GM23338 (cell line): ENCODE data around the gene TCERG1. TPM values are rescaled to one million over a fixed set of nuclear protein-coding genes. Genes with fewer than 3 reads are reported as not detected.

ENCODE experiments used
- ATAC-seq: fragments of 200-7000 bp; cut with Tn5 transposase; 3 replicates; pipeline ENCODE4 v1.9.1; 2020
- DNase-seq: peaks from one replicate; pipeline ENCODE4 v3.0.0-alpha.2; 2015; ENCODE audit warnings: low spot score
- H2AFZ ChIP-seq: fragments of 200-600 bp; sonication (generic); 2 replicates; pipeline ENCODE4 v1.8.0; 2016; ENCODE audit warnings: antibody characterized with exemption, mild to moderate bottlenecking, moderate library complexity
- H3F3A ChIP-seq: fragments of 200-600 bp; sonication (generic); replicated peaks from 2 replicates; pipeline ENCODE4 v1.8.0; 2017; ENCODE audit warnings: antibody characterized with exemption, mixed run types, low read depth
- H3K27ac ChIP-seq: fragments of 200-600 bp; sonication (generic); 2 replicates; pipeline ENCODE4 v1.6.1; 2016; ENCODE audit warnings: low read depth
- H3K27me3 ChIP-seq: fragments of 200-600 bp; sonication (generic); 2 replicates; pipeline ENCODE4 v1.8.0; 2016; ENCODE audit warnings: mild to moderate bottlenecking, mixed run types, moderate library complexity; ENCODE audit not compliant: insufficient read depth
- H3K36me3 ChIP-seq: fragments of 200-600 bp; sonication (generic); 2 replicates; pipeline ENCODE4 v1.8.0; 2016; ENCODE audit warnings: mild to moderate bottlenecking; ENCODE audit not compliant: insufficient read depth
- H3K4me1 ChIP-seq: fragments of 200-600 bp; sonication (generic); 2 replicates; pipeline ENCODE4 v1.8.0; 2016; ENCODE audit warnings: mild to moderate bottlenecking, moderate library complexity; ENCODE audit not compliant: insufficient read depth
- H3K4me2 ChIP-seq: fragments of 200-600 bp; sonication (generic); 2 replicates; pipeline ENCODE4 v1.7.1; 2017; ENCODE audit warnings: mixed run types
- H3K4me3 ChIP-seq: fragments of 200-600 bp; sonication (generic); 2 replicates; pipeline ENCODE4 v1.6.1; 2016; ENCODE audit warnings: mixed run types
- H3K79me2 ChIP-seq: fragments of 200-600 bp; sonication (generic); replicated peaks from 2 replicates; pipeline ENCODE4 v1.8.0; 2017; ENCODE audit warnings: mild to moderate bottlenecking; ENCODE audit not compliant: insufficient read depth
- H3K9me2 ChIP-seq: fragments of 200-600 bp; sonication (generic); 2 replicates; pipeline ENCODE4 v1.8.0; 2017; ENCODE audit not compliant: insufficient read depth
- H4K20me1 ChIP-seq: fragments of 200-600 bp; sonication (generic); replicated peaks from 2 replicates; pipeline ENCODE4 v1.8.0; 2017; ENCODE audit warnings: mild to moderate bottlenecking; ENCODE audit not compliant: insufficient read depth
- H3K27ac Mint-ChIP-seq: 2 replicates; pipeline ENCODE4 v1.8.0; 2020; ENCODE audit warnings: inconsistent platforms, mild to moderate bottlenecking, moderate library complexity, mixed read lengths
- H3K27me3 Mint-ChIP-seq: 3 replicates; pipeline ENCODE4 v1.8.0; 2022; ENCODE audit warnings: low read depth, mild to moderate bottlenecking, moderate library complexity, mixed read lengths, inconsistent platforms; ENCODE audit not compliant: insufficient read depth, poor library complexity
- H3K36me3 Mint-ChIP-seq: 3 replicates; pipeline ENCODE4 v1.8.0; 2021; ENCODE audit warnings: low read depth, mild to moderate bottlenecking, inconsistent platforms, moderate library complexity, mixed read lengths
- H3K4me1 Mint-ChIP-seq: 3 replicates; pipeline ENCODE4 v1.8.0; 2020; ENCODE audit warnings: mild to moderate bottlenecking, inconsistent platforms, mixed read lengths
- H3K4me3 Mint-ChIP-seq: 3 replicates; pipeline ENCODE4 v1.8.0; 2021; ENCODE audit warnings: moderate library complexity, mild to moderate bottlenecking, inconsistent platforms, mixed read lengths
- H3K9me3 Mint-ChIP-seq: 3 replicates; pipeline ENCODE4 v1.8.0; 2020; ENCODE audit warnings: moderate library complexity, mild to moderate bottlenecking, inconsistent platforms, mixed read lengths
- CTCF ChIP-seq, 2 experiments: fragments of 200-600 bp in 1 of 2; sonication (generic) in 1 of 2; conservative IDR thresholded peaks; 2 replicates each; pipeline versions ENCODE4 v1.5.1 to v1.6.1; 2016 to 2017; ENCODE audit warnings: antibody characterized with exemption in 2 of 2, low read depth in 2 of 2, mild to moderate bottlenecking in 2 of 2, moderate library complexity in 1 of 2
- EZH2 ChIP-seq: fragments of 200-600 bp; sonication (generic); IDR thresholded peaks from one replicate; pipeline ENCODE4 v1.8.0; 2017; ENCODE audit warnings: antibody characterized with exemption, mild to moderate bottlenecking, low read depth; ENCODE audit not compliant: unreplicated experiment
- EZH2phosphoT487 ChIP-seq: fragments of 200-600 bp; sonication (generic); IDR thresholded peaks from one replicate; pipeline ENCODE4 v1.8.1; 2018; ENCODE audit warnings: antibody characterized with exemption; ENCODE audit not compliant: unreplicated experiment
- JUNB ChIP-seq: IDR thresholded peaks from one replicate; pipeline ENCODE4 v1.6.1; 2016; ENCODE audit warnings: antibody characterized with exemption; ENCODE audit not compliant: unreplicated experiment
- POLR2AphosphoS5 ChIP-seq: IDR thresholded peaks from 2 replicates; pipeline ENCODE4 v1.6.1; 2016; ENCODE audit warnings: antibody characterized with exemption, low read depth
- STAT1 ChIP-seq: IDR thresholded peaks from one replicate; pipeline ENCODE4 v1.6.1; 2016; ENCODE audit warnings: antibody characterized with exemption; ENCODE audit not compliant: unreplicated experiment
- polyA plus RNA-seq: library from polyadenylated mRNA; unstranded; fragments of >200 nt; fragmentation: Nextera tagmentation; extraction: Ambion mirVana; gene quantifications from 2 replicates; pipeline ENCODE4 v1.2.1, GENCODE V29; 2016
- total RNA-seq: library from RNA; depleted of rRNA; stranded (reverse); fragments of >200 nt; shearing (Covaris generic); gene quantifications from 2 replicates; pipeline ENCODE4 v1.2.3, GENCODE V29; 2014
- TF ChIP-seq, protein P1 (sequence below): IDR thresholded peaks from 2 replicates; pipeline ENCODE4 v1.6.1; 2016; ENCODE audit warnings: antibody characterized with exemption

Gene TCERG1
- total and polyA plus RNA-seq, 2 experiments from 2014 or later, result 127 to 178 TPM

- Histone ChIP-seq H3K4me3 (no peak overlapping the region), H4K20me1 (no peaks in the 10 kb centered on the region), H3K4me2 (no peak overlapping the region), H3K4me1 (peaks cover 16% of the 10 kb centered on the region), H3K27me3 (no peaks in the 10 kb centered on the region), H3K79me2 (no peaks in the 10 kb centered on the region), H3F3A (no peaks in the 10 kb centered on the region), H3K9me2 (no peaks in the 10 kb centered on the region), H2AFZ (no peak overlapping the region), H3K27ac (no peak overlapping the region), H3K36me3 (no peaks in the 10 kb centered on the region)
- no peak for ATAC-seq
- H3K4me3 Mint-ChIP-seq, result no peak overlapping the region
- H3K4me1 Mint-ChIP-seq, result peaks cover 12% of the 10 kb centered on the region
- no peak overlapping the region for H3K27ac Mint-ChIP-seq
- TF ChIP-seq JUNB (no peak), STAT1 (no peak), EZH2 (no peak)
- TF ChIP-seq, protein P1, sequence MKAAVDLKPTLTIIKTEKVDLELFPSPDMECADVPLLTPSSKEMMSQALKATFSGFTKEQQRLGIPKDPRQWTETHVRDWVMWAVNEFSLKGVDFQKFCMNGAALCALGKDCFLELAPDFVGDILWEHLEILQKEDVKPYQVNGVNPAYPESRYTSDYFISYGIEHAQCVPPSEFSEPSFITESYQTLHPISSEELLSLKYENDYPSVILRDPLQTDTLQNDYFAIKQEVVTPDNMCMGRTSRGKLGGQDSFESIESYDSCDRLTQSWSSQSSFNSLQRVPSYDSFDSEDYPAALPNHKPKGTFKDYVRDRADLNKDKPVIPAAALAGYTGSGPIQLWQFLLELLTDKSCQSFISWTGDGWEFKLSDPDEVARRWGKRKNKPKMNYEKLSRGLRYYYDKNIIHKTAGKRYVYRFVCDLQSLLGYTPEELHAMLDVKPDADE, result no peak
- H3K27me3 Mint-ChIP-seq, result no peaks in the 10 kb centered on the region
- no peak for DNase-seq
- H3K9me3 Mint-ChIP-seq, result no peaks in the 10 kb centered on the region
- no peaks in the 10 kb centered on the region for H3K36me3 Mint-ChIP-seq
Measured at GRCh38 chr5:146519554-146519953, 72.4 kb downstream of the TCERG1 start.

- H3K4me3 Mint-ChIP-seq, result no peak overlapping the region
- DNase-seq, result no peak
- Histone ChIP-seq H3K27me3 (no peaks in the 10 kb centered on the region), H3K79me2 (no peaks in the 10 kb centered on the region), H3K36me3 (no peaks in the 10 kb centered on the region), H3F3A (no peaks in the 10 kb centered on the region), H3K4me3 (no peak overlapping the region), H3K4me1 (peaks cover 11% of the 10 kb centered on the region), H4K20me1 (no peaks in the 10 kb centered on the region), H3K27ac (no peak overlapping the region), H3K4me2 (no peak overlapping the region), H3K9me2 (no peaks in the 10 kb centered on the region), H2AFZ (no peak overlapping the region)
- no peaks in the 10 kb centered on the region for H3K36me3 Mint-ChIP-seq
- H3K27me3 Mint-ChIP-seq, result no peaks in the 10 kb centered on the region
- no peak overlapping the region for H3K27ac Mint-ChIP-seq
- H3K9me3 Mint-ChIP-seq, result no peaks in the 10 kb centered on the region
- peaks cover 9% of the 10 kb centered on the region for H3K4me1 Mint-ChIP-seq
- no peak for ATAC-seq
- TF ChIP-seq JUNB, result no peak
Measured at GRCh38 chr5:146520731-146521130, 73.6 kb downstream of the TCERG1 start.

GRCh38 chr5:146521403-146522106 lies 74.4 kb downstream of the TCERG1 start:
- no peaks in the 10 kb centered on the region for H3K79me2 ChIP-seq
- no peaks in the 10 kb centered on the region for H3K9me2 ChIP-seq
- H4K20me1 ChIP-seq, result no peaks in the 10 kb centered on the region
- peaks cover 3% of the 10 kb centered on the region; the same call in 1 of the 2 replicates for H3K4me1 ChIP-seq
- H3F3A ChIP-seq, result no peaks in the 10 kb centered on the region
- no peaks in the 10 kb centered on the region for H3K9me3 Mint-ChIP-seq
- no peaks in the 10 kb centered on the region for H3K27me3 Mint-ChIP-seq
- no peaks in the 10 kb centered on the region for H3K36me3 Mint-ChIP-seq
- no peaks in the 10 kb centered on the region for H3K36me3 ChIP-seq
- no peak overlapping the region for H3K4me3 Mint-ChIP-seq
- no peak for ATAC-seq
- no peak overlapping the region for H3K4me2 ChIP-seq
- no peak for DNase-seq
- H3K27ac Mint-ChIP-seq, result no peak overlapping the region
- no peak overlapping the region for H3K4me3 ChIP-seq
- peaks cover 2% of the 10 kb centered on the region for H3K4me1 Mint-ChIP-seq
- TF ChIP-seq EZH2 (no peak), JUNB (no peak), EZH2phosphoT487 (no peak), CTCF (conservative IDR thresholded peaks at IDR 0.05; ENCODE audit: low read depth in 2 of 2) (no peak), POLR2AphosphoS5 (no peak)
- TF ChIP-seq, protein P1, result no peak
- no peaks in the 10 kb centered on the region for H3K27me3 ChIP-seq
- H2AFZ ChIP-seq, result peak overlapping the region; percentile 14; the same call in 1 of the 2 replicates
- no peak overlapping the region for H3K27ac ChIP-seq
